Neural cell (in vitro differentiated cells): ENCODE measurements around the gene PKP1. TPM values are rescaled to one million over a fixed set of nuclear protein-coding genes. Genes with fewer than 3 reads are reported as not detected.

ENCODE experiments used
- H2AFZ ChIP-seq: fragments of 200-600, 300-800 bp; sonication (generic), shearing (Covaris generic); 2 replicates; pipeline ENCODE4 v1.6.0; 2014; ENCODE audit warnings: low read depth, mild to moderate bottlenecking, antibody characterized with exemption, low read length, moderate library complexity
- H3F3A ChIP-seq: fragments of 200-600 bp; shearing (Covaris generic); 2 replicates; pipeline ENCODE4 v1.6.1; 2016; ENCODE audit warnings: mild to moderate bottlenecking, moderate library complexity, mixed read lengths, antibody characterized with exemption, low read length; ENCODE audit not compliant: insufficient read depth, poor library complexity, severe bottlenecking
- H3K27ac ChIP-seq: fragments of 200-600, 300-800 bp; sonication (generic), shearing (Covaris generic); 2 replicates; pipeline ENCODE4 v1.5.1; 2014; ENCODE audit warnings: mild to moderate bottlenecking, low read length, moderate library complexity
- H3K27me3 ChIP-seq: fragments of 300-800, 200-600 bp; sonication (generic), shearing (Covaris generic); 2 replicates; pipeline ENCODE4 v1.6.0; 2014; ENCODE audit warnings: mild to moderate bottlenecking, low read depth, low read length, moderate library complexity; ENCODE audit not compliant: insufficient read depth
- H3K36me3 ChIP-seq: fragments of 300-800, 200-600 bp; sonication (generic), shearing (Covaris generic); 2 replicates; pipeline ENCODE4 v1.5.1; 2014; ENCODE audit warnings: mild to moderate bottlenecking, antibody characterized with exemption, low read length, moderate library complexity; ENCODE audit not compliant: insufficient read depth
- H3K4me2 ChIP-seq: fragments of 300-800, 200-600 bp; sonication (generic), shearing (Covaris generic); 2 replicates; pipeline ENCODE4 v1.6.0; 2014; ENCODE audit warnings: mild to moderate bottlenecking, low read length
- H3K4me3 ChIP-seq: fragments of 300-800, 200-600 bp; sonication (generic), shearing (Covaris generic); 2 replicates; pipeline ENCODE4 v1.5.1; 2014; ENCODE audit warnings: mild to moderate bottlenecking, low read length, moderate library complexity
- H3K79me2 ChIP-seq: fragments of 200-600 bp; shearing (Covaris generic); replicated peaks from 2 replicates; pipeline ENCODE4 v1.6.0; 2014; ENCODE audit warnings: mild to moderate bottlenecking, low read length, moderate library complexity; ENCODE audit not compliant: insufficient read depth
- H3K9ac ChIP-seq: fragments of 300-800, 200-600 bp; sonication (generic), shearing (Covaris generic); 2 replicates; pipeline ENCODE4 v1.6.1; 2016; ENCODE audit warnings: mild to moderate bottlenecking, low read length, mixed read lengths
- H3K9me2 ChIP-seq: fragments of 200-600 bp; shearing (Covaris generic); 2 replicates; pipeline ENCODE4 v1.6.1; 2016; ENCODE audit warnings: mild to moderate bottlenecking, low read length, mixed read lengths; ENCODE audit not compliant: insufficient read depth
- H3K9me3 ChIP-seq: fragments of 200-600, 300-800 bp; sonication (generic), shearing (Covaris generic); 2 replicates; pipeline ENCODE4 v1.6.1; 2016; ENCODE audit warnings: mild to moderate bottlenecking, mixed run types, low read length, moderate library complexity, mixed read lengths
- H4K20me1 ChIP-seq: fragments of 200-600 bp; shearing (Covaris generic); 2 replicates; pipeline ENCODE4 v1.6.1; 2016; ENCODE audit warnings: mild to moderate bottlenecking, mixed run types; ENCODE audit not compliant: insufficient read depth
- EP300 ChIP-seq: fragments of 450-650 bp; conservative IDR thresholded peaks from 2 replicates; pipeline ENCODE4 v1.6.1; 2014; ENCODE audit warnings: antibody characterized with exemption, mild to moderate bottlenecking, moderate library complexity; ENCODE audit not compliant: poor library complexity, severe bottlenecking
- EZH2 ChIP-seq: fragments of 200-600, 300-800 bp; shearing (Covaris generic), sonication (generic); IDR thresholded peaks from 2 replicates; pipeline ENCODE4 v1.6.1; 2014; ENCODE audit warnings: antibody characterized with exemption, low read length, borderline replicate concordance, mild to moderate bottlenecking; ENCODE audit not compliant: insufficient read depth, poor library complexity, severe bottlenecking
- MXI1 ChIP-seq: fragments of 450-650 bp; conservative IDR thresholded peaks from 2 replicates; pipeline ENCODE4 v1.6.1; 2014; ENCODE audit warnings: antibody characterized with exemption, mild to moderate bottlenecking; ENCODE audit not compliant: poor library complexity, severe bottlenecking
- POLR2AphosphoS5 ChIP-seq: IDR thresholded peaks from 2 replicates; pipeline ENCODE4 v1.6.1; 2012
- RAD21 ChIP-seq: fragments of 450-650 bp; conservative IDR thresholded peaks from 2 replicates; pipeline ENCODE4 v1.6.1; 2014; ENCODE audit warnings: antibody characterized with exemption, mild to moderate bottlenecking, moderate library complexity
- SMC3 ChIP-seq: fragments of 450-650 bp; conservative IDR thresholded peaks from 2 replicates; pipeline ENCODE4 v1.6.1; 2014; ENCODE audit warnings: antibody characterized with exemption, mild to moderate bottlenecking, moderate library complexity; ENCODE audit not compliant: poor library complexity
- TAF1 ChIP-seq: IDR thresholded peaks from 2 replicates; pipeline ENCODE4 v1.6.1; 2012; ENCODE audit warnings: low read depth
- polyA plus RNA-seq: library from polyadenylated mRNA; depleted of rRNA; stranded (reverse); fragments of >200 nt; gene quantifications from 2 replicates; pipeline ENCODE4 v1.2.3, GENCODE V29; 2014
- TF ChIP-seq, protein P1 (sequence below): IDR thresholded peaks from 2 replicates; pipeline ENCODE4 v1.6.1; 2012; ENCODE audit warnings: borderline replicate concordance
- TF ChIP-seq, protein P2 (sequence below): fragments of 450-650 bp; IDR thresholded peaks from 2 replicates; pipeline ENCODE4 v1.5.1; 2014; ENCODE audit warnings: antibody characterized with exemption, mild to moderate bottlenecking, moderate library complexity; ENCODE audit not compliant: poor library complexity, severe bottlenecking

Gene PKP1
- polyA plus RNA-seq, 1 donor from 2014 or later: not detected

DNA sequence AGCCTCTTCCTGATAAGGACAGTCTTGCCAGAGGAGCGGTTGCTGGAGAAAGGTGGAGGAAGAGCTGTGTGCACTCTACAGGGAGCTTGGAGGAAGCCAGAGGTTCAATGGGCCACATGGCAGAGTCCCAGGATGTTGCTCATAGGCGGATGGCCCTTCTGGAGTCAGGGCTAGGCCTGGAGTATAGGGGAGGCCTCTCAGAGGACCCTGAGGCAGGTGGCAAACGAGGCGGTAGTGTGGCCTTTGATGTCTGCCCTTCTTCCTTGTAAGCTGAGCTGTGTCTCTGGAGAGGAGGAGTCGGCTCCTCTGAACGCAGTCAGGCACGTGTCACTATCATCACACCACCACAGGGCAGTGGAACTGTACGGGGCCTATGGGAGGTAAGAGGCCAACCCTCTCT is 8.6 kb downstream of the PKP1 start:
- H3K9me3 ChIP-seq: no peaks in the 10 kb centered on the region
- H3K4me3 ChIP-seq: no peak overlapping the region
- no peaks in the 10 kb centered on the region for H3K27me3 ChIP-seq
- H3K36me3 ChIP-seq: no peaks in the 10 kb centered on the region
- no peaks in the 10 kb centered on the region for H4K20me1 ChIP-seq
- no peaks in the 10 kb centered on the region for H3K9me2 ChIP-seq
- H3K4me2 ChIP-seq: no peak overlapping the region
- no peaks in the 10 kb centered on the region for H3K79me2 ChIP-seq
- H3K9ac ChIP-seq: no peak overlapping the region
- TF ChIP-seq, protein P1, sequence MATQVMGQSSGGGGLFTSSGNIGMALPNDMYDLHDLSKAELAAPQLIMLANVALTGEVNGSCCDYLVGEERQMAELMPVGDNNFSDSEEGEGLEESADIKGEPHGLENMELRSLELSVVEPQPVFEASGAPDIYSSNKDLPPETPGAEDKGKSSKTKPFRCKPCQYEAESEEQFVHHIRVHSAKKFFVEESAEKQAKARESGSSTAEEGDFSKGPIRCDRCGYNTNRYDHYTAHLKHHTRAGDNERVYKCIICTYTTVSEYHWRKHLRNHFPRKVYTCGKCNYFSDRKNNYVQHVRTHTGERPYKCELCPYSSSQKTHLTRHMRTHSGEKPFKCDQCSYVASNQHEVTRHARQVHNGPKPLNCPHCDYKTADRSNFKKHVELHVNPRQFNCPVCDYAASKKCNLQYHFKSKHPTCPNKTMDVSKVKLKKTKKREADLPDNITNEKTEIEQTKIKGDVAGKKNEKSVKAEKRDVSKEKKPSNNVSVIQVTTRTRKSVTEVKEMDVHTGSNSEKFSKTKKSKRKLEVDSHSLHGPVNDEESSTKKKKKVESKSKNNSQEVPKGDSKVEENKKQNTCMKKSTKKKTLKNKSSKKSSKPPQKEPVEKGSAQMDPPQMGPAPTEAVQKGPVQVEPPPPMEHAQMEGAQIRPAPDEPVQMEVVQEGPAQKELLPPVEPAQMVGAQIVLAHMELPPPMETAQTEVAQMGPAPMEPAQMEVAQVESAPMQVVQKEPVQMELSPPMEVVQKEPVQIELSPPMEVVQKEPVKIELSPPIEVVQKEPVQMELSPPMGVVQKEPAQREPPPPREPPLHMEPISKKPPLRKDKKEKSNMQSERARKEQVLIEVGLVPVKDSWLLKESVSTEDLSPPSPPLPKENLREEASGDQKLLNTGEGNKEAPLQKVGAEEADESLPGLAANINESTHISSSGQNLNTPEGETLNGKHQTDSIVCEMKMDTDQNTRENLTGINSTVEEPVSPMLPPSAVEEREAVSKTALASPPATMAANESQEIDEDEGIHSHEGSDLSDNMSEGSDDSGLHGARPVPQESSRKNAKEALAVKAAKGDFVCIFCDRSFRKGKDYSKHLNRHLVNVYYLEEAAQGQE: no peak
- TF ChIP-seq POLR2AphosphoS5 (no peak), TAF1 (no peak), SMC3 (no peak), RAD21 (no peak), MXI1 (no peak), EZH2 (no peak), EP300 (no peak)
- TF ChIP-seq, protein P2, sequence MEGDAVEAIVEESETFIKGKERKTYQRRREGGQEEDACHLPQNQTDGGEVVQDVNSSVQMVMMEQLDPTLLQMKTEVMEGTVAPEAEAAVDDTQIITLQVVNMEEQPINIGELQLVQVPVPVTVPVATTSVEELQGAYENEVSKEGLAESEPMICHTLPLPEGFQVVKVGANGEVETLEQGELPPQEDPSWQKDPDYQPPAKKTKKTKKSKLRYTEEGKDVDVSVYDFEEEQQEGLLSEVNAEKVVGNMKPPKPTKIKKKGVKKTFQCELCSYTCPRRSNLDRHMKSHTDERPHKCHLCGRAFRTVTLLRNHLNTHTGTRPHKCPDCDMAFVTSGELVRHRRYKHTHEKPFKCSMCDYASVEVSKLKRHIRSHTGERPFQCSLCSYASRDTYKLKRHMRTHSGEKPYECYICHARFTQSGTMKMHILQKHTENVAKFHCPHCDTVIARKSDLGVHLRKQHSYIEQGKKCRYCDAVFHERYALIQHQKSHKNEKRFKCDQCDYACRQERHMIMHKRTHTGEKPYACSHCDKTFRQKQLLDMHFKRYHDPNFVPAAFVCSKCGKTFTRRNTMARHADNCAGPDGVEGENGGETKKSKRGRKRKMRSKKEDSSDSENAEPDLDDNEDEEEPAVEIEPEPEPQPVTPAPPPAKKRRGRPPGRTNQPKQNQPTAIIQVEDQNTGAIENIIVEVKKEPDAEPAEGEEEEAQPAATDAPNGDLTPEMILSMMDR: no peak
- H3F3A ChIP-seq: no peaks in the 10 kb centered on the region
- H3K27ac ChIP-seq: no peak overlapping the region
- no peak overlapping the region for H2AFZ ChIP-seq

DNA sequence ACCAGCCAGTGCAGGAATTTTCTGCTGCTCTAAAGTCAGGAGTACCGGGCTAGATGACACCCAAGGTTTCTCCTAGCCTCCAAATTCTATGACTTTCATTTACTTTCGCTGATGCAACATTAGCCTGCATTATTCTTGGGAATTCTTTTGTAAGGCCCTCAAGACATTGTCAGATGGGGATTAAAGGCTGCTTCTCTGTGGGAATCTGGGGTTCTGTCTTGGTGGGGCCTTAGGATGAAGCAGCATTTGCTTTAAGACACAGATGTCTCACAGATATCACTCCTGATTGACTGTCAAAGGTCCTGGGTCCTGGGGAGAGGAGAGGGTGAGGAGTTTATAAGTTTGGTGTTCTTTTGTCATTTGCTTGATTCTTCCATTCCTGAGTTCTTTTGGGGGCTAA is 11.6 kb downstream of the PKP1 start:
- H3K9ac ChIP-seq: no peak overlapping the region
- no peaks in the 10 kb centered on the region for H3K27me3 ChIP-seq
- no peaks in the 10 kb centered on the region for H3K9me3 ChIP-seq

More for the DNA sequence above, 11.6 kb downstream of the PKP1 start:
- TF ChIP-seq EZH2: no peak
- no peak for TF ChIP-seq POLR2AphosphoS5
- no peak for TF ChIP-seq SMC3
- TF ChIP-seq, protein P2: no peak
- no peak for TF ChIP-seq EP300
- TF ChIP-seq, protein P1: no peak
- TF ChIP-seq RAD21: no peak
- Histone ChIP-seq H2AFZ (no peak overlapping the region), H3K4me2 (no peak overlapping the region), H3K4me3 (no peak overlapping the region), H3K36me3 (no peaks in the 10 kb centered on the region), H3K79me2 (no peaks in the 10 kb centered on the region), H3K9me2 (no peaks in the 10 kb centered on the region), H3F3A (no peaks in the 10 kb centered on the region), H3K27ac (no peak overlapping the region), H4K20me1 (no peaks in the 10 kb centered on the region)
